Measurements from ENCODE around the gene SIX4. TPM values are rescaled to one million over a fixed set of nuclear protein-coding genes. Genes with fewer than 3 reads are reported as not detected.

Gene SIX4
- total RNA-seq, 2 experiments from 2014 or later: not detected

- ChIA-PET CTCF (no interaction called here), POLR2A (no interaction called here)
- Mint-ChIP-seq H3K4me3 (no peak overlapping the region), H3K27me3 (no peaks in the 10 kb centered on the region), H3K27ac (no peak overlapping the region), H3K9me3 (no peaks in the 10 kb centered on the region), H3K36me3 (ENCODE audit: low read depth) (peaks cover 4% of the 10 kb centered on the region), H3K4me1 (ENCODE audit: low read depth) (peaks cover 16% of the 10 kb centered on the region)
- no peak for TF ChIP-seq CTCF (IDR thresholded peaks at IDR 0.05)
- H3K27me3 ChIP-seq (ENCODE audit: control insufficient read depth in 1 of 2, insufficient read depth in 2 of 2, low read length in 2 of 2): no peaks in the 10 kb centered on the region
- no peaks in the 10 kb centered on the region for H3K4me1 ChIP-seq (ENCODE audit: insufficient read depth, low read length)
- no peak for DNase-seq
- H3K36me3 ChIP-seq (ENCODE audit: insufficient read depth, low read length): no peaks in the 10 kb centered on the region
- no peak overlapping the region for H3K27ac ChIP-seq (ENCODE audit: low read depth in 1 of 2, low read length in 2 of 2)
- H3K4me3 ChIP-seq (ENCODE audit: low read length): no peak overlapping the region
- no peak for ATAC-seq (ENCODE audit: poor library complexity)
- H3K9me3 ChIP-seq (ENCODE audit: control insufficient read depth in 1 of 2, insufficient read depth in 1 of 2, low read length in 2 of 2): no peaks in the 10 kb centered on the region
- intact Hi-C loops (cut with DNase I, micrococcal nuclease): no loop called here
Observed at GRCh38 chr14:60768602-60769001, 44.5 kb upstream of the SIX4 start.

GRCh38 chr14:60760644-60761364 is 36.7 kb upstream of the SIX4 start:
- H3K4me3 Mint-ChIP-seq: no peak overlapping the region
- no peaks in the 10 kb centered on the region for H3K36me3 ChIP-seq (ENCODE audit: insufficient read depth, low read length)
- ATAC-seq (ENCODE audit: poor library complexity) (no peak), DNase-seq (no peak)
- no peaks in the 10 kb centered on the region for H3K27me3 ChIP-seq (ENCODE audit: control insufficient read depth in 1 of 2, insufficient read depth in 2 of 2, low read length in 2 of 2)
- H3K4me1 ChIP-seq (ENCODE audit: insufficient read depth, low read length): peaks cover 4% of the 10 kb centered on the region
- H3K27ac ChIP-seq (ENCODE audit: low read depth in 1 of 2, low read length in 2 of 2): no peak overlapping the region
- peaks cover 41% of the 10 kb centered on the region for H3K4me1 Mint-ChIP-seq (ENCODE audit: low read depth)
- no peaks in the 10 kb centered on the region for H3K9me3 Mint-ChIP-seq
- H3K9me3 ChIP-seq (ENCODE audit: control insufficient read depth in 1 of 2, insufficient read depth in 1 of 2, low read length in 2 of 2): no peaks in the 10 kb centered on the region
- H3K27ac Mint-ChIP-seq: no peak overlapping the region
- TF ChIP-seq CTCF (IDR thresholded peaks at IDR 0.05): no peak
- no peak overlapping the region for H3K4me3 ChIP-seq (ENCODE audit: low read length)
- intact Hi-C loops (cut with DNase I, micrococcal nuclease): no loop called here
- CTCF ChIA-PET: interaction anchor here (1.1 kb wide), 1 partner anchor 15 kb away, joined by 4 read pairs; no protein-coding TSS in a partner anchor
- POLR2A ChIA-PET: no interaction called here
- H3K36me3 Mint-ChIP-seq (ENCODE audit: low read depth): no peaks in the 10 kb centered on the region
- peaks cover 5% of the 10 kb centered on the region for H3K27me3 Mint-ChIP-seq

- H3K9me3 ChIP-seq (ENCODE audit: control insufficient read depth in 1 of 2, insufficient read depth in 1 of 2, low read length in 2 of 2): no peaks in the 10 kb centered on the region
- Mint-ChIP-seq H3K27me3 (peaks cover 6% of the 10 kb centered on the region), H3K4me3 (no peak overlapping the region), H3K27ac (no peak overlapping the region), H3K9me3 (no peaks in the 10 kb centered on the region), H3K36me3 (ENCODE audit: low read depth) (no peaks in the 10 kb centered on the region), H3K4me1 (ENCODE audit: low read depth) (peaks cover 47% of the 10 kb centered on the region)
- CTCF ChIA-PET: interaction anchor here (1.1 kb wide), 1 partner anchor 15 kb away, joined by 4 read pairs; no protein-coding TSS in a partner anchor
- no peak for TF ChIP-seq CTCF (IDR thresholded peaks at IDR 0.05)
- H3K27ac ChIP-seq (ENCODE audit: low read depth in 1 of 2, low read length in 2 of 2): no peak overlapping the region
- H3K27me3 ChIP-seq (ENCODE audit: control insufficient read depth in 1 of 2, insufficient read depth in 2 of 2, low read length in 2 of 2): no peaks in the 10 kb centered on the region
- DNase-seq: no peak
- H3K4me3 ChIP-seq (ENCODE audit: low read length): no peak overlapping the region
- H3K4me1 ChIP-seq (ENCODE audit: insufficient read depth, low read length): peaks cover 4% of the 10 kb centered on the region
- intact Hi-C loops (cut with DNase I, micrococcal nuclease): no loop called here
- H3K36me3 ChIP-seq (ENCODE audit: insufficient read depth, low read length): no peaks in the 10 kb centered on the region
- POLR2A ChIA-PET: no interaction called here
- ATAC-seq (ENCODE audit: poor library complexity): no peak
Observed at GRCh38 chr14:60760209-60760608, 36.1 kb upstream of the SIX4 start.

Measured in CD4-positive, alpha-beta T cell (primary cell).